H1 (cell line): ENCODE results near the gene THAP5. TPM values are rescaled to one million over a fixed set of nuclear protein-coding genes. Genes with fewer than 3 reads are reported as not detected.

Experiments
- CTCF ChIA-PET: fragments of 300-600 bp; sonication (Branson Sonifier 250); formaldehyde crosslinking; loops from one replicate; lab custom pipeline; 2021; ENCODE audit not compliant: partially characterized antibody; lab: Charles Lee
- POLR2A ChIA-PET: fragments of 300-600 bp; sonication (Branson Sonifier 250); formaldehyde crosslinking; loops from one replicate; lab custom pipeline; 2021; ENCODE audit warnings: inconsistent platforms; ENCODE audit not compliant: partially characterized antibody; lab: Charles Lee
- DNase-seq, 2 experiments: peaks; one replicate each; pipeline versions ENCODE4 v3.0.0 to v3.0.0-alpha.2; 2010 to 2022; ENCODE audit warnings: low spot score in 2 of 2, low read depth in 1 of 2, mixed read lengths in 1 of 2
- FAIRE-seq: peaks from 2 replicates; lab custom pipeline; 2011; peaks lifted over from hg19 to GRCh38; lab: Jason Lieb, UNC
- H2AFZ ChIP-seq: 2 replicates; pipeline ENCODE4 v1.8.1; 2012; ENCODE audit warnings: low read length, inconsistent platforms
- H2AK5ac ChIP-seq: 2 replicates; pipeline ENCODE4 v1.6.1; 2013; ENCODE audit warnings: low read depth, low read length
- H2BK120ac ChIP-seq: replicated peaks from 2 replicates; pipeline ENCODE3; 2013; ENCODE audit warnings: low read depth, low read length, inconsistent platforms
- H2BK12ac ChIP-seq: 2 replicates; pipeline ENCODE4 v1.6.1; 2013; ENCODE audit warnings: low read depth, low read length
- H2BK15ac ChIP-seq: 2 replicates; pipeline ENCODE4 v1.6.1; 2013; ENCODE audit warnings: low read length
- H2BK20ac ChIP-seq: 2 replicates; pipeline ENCODE4 v1.6.1; 2013; ENCODE audit warnings: low read length
- H2BK5ac ChIP-seq: 2 replicates; pipeline ENCODE4 v1.6.1; 2013; ENCODE audit warnings: low read depth, low read length
- H3K14ac ChIP-seq: 2 replicates; pipeline ENCODE4 v1.6.1; 2013; ENCODE audit warnings: inconsistent platforms; ENCODE audit not compliant: insufficient read length
- H3K18ac ChIP-seq: 2 replicates; pipeline ENCODE4 v1.6.1; 2013; ENCODE audit warnings: low read length; ENCODE audit errors: extremely low read depth
- H3K23ac ChIP-seq: 2 replicates; pipeline ENCODE4 v1.6.1; 2013; ENCODE audit warnings: inconsistent platforms; ENCODE audit not compliant: insufficient read length
- H3K23me2 ChIP-seq: 2 replicates; pipeline ENCODE4 v1.6.1; 2013; ENCODE audit warnings: low read depth, low read length
- H3K27ac ChIP-seq: 2 replicates; pipeline ENCODE4 v1.6.1; 2011; ENCODE audit warnings: low read depth, low read length, inconsistent platforms
- H3K27me3 ChIP-seq, 4 experiments: replicated peaks in 1 of 4; 1 replicate in 1 of 4; 2 replicates in 3 of 4; pipeline versions ENCODE4 v1.6.1 to v1.8.1; 2011 to 2013; ENCODE audit warnings: low read length in 3 of 4, mild to moderate bottlenecking in 3 of 4, inconsistent platforms in 2 of 4, mixed read lengths in 2 of 4, moderate library complexity in 1 of 4; ENCODE audit not compliant: control insufficient read depth in 3 of 4, insufficient read depth in 3 of 4; ENCODE audit errors: extremely low read depth in 1 of 4
- H3K36me3 ChIP-seq, 4 experiments: 2 replicates each; pipeline versions ENCODE4 v1.6.1 to v1.8.1; 2011 to 2013; ENCODE audit warnings: mild to moderate bottlenecking in 4 of 4, low read length in 3 of 4, moderate library complexity in 2 of 4, control low read depth in 1 of 4, inconsistent platforms in 1 of 4; ENCODE audit not compliant: insufficient read depth in 4 of 4, control insufficient read depth in 2 of 4
- H3K4ac ChIP-seq: replicated peaks from 2 replicates; pipeline ENCODE3; 2013; ENCODE audit warnings: low read length, low read depth, mixed read lengths, inconsistent platforms; ENCODE audit not compliant: insufficient read length
- H3K4me1 ChIP-seq, 4 experiments: replicated peaks in 1 of 4; 1 replicate in 1 of 4; 2 replicates in 3 of 4; pipeline versions ENCODE4 v1.6.1 to v1.8.1; 2011 to 2013; ENCODE audit warnings: low read length in 3 of 4, inconsistent platforms in 2 of 4, mixed read lengths in 1 of 4; ENCODE audit not compliant: insufficient read depth in 4 of 4, control insufficient read depth in 3 of 4
- H3K4me2 ChIP-seq, 2 experiments: 2 replicates each; pipeline versions ENCODE4 v1.6.1 to v1.8.1; 2011 to 2013; ENCODE audit warnings: low read depth in 2 of 2, low read length in 2 of 2, control low read depth in 1 of 2, inconsistent platforms in 1 of 2, mild to moderate bottlenecking in 1 of 2; ENCODE audit not compliant: insufficient read depth in 1 of 2
- H3K4me3 ChIP-seq, 4 experiments: fragments of 200-600, 300-600 bp in 1 of 4; sonication (generic), shearing (Covaris generic), sonication (Bioruptor Twin) in 1 of 4; 2 replicates each; pipeline versions ENCODE4 v1.5.1 to v1.8.1; 2011 to 2016; ENCODE audit warnings: low read length in 4 of 4, low read depth in 3 of 4, control low read depth in 2 of 4, inconsistent platforms in 2 of 4, mild to moderate bottlenecking in 2 of 4, mixed read lengths in 1 of 4, moderate library complexity in 1 of 4; ENCODE audit not compliant: insufficient read depth in 2 of 4; ENCODE audit errors: extremely low read depth in 1 of 4
- H3K56ac ChIP-seq: replicated peaks from 2 replicates; pipeline ENCODE3; 2013; ENCODE audit warnings: low read depth, mild to moderate bottlenecking, mixed read lengths, low read length, inconsistent platforms; ENCODE audit not compliant: insufficient read length
- H3K79me1 ChIP-seq: 2 replicates; pipeline ENCODE4 v1.6.1; 2013; ENCODE audit warnings: low read depth, low read length, control low read depth
- H3K79me2 ChIP-seq, 2 experiments: 2 replicates each; pipeline versions ENCODE4 v1.6.1 to v1.8.1; 2012 to 2013; ENCODE audit warnings: low read length in 2 of 2, mild to moderate bottlenecking in 2 of 2, inconsistent platforms in 1 of 2; ENCODE audit not compliant: insufficient read depth in 2 of 2, control insufficient read depth in 1 of 2
- H3K9ac ChIP-seq, 4 experiments: replicated peaks in 1 of 4; 1 replicate in 1 of 4; 2 replicates in 3 of 4; pipeline versions ENCODE4 v1.6.1 to v1.8.1; 2011 to 2013; ENCODE audit warnings: low read depth in 3 of 4, low read length in 3 of 4, control low read depth in 2 of 4, mild to moderate bottlenecking in 2 of 4, moderate library complexity in 2 of 4, inconsistent platforms in 1 of 4; ENCODE audit errors: extremely low read depth in 1 of 4
- H3K9me3 ChIP-seq, 2 experiments: 2 replicates each; pipeline versions ENCODE4 v1.6.1 to v1.8.1; 2012 to 2013; ENCODE audit warnings: mild to moderate bottlenecking in 2 of 2, moderate library complexity in 2 of 2, control low read depth in 1 of 2, inconsistent platforms in 1 of 2, low read depth in 1 of 2, low read length in 1 of 2, mixed read lengths in 1 of 2; ENCODE audit not compliant: insufficient read depth in 2 of 2
- H4K20me1 ChIP-seq, 2 experiments: replicated peaks in 1 of 2; 2 replicates each; pipeline versions ENCODE3 to v1.8.1; 2011 to 2013; ENCODE audit warnings: inconsistent platforms in 2 of 2, low read length in 2 of 2, mild to moderate bottlenecking in 1 of 2; ENCODE audit not compliant: insufficient read depth in 2 of 2, control insufficient read depth in 1 of 2
- H4K5ac ChIP-seq: 2 replicates; pipeline ENCODE4 v1.6.1; 2013; ENCODE audit warnings: low read length, low read depth, mixed read lengths, inconsistent platforms; ENCODE audit not compliant: insufficient read length
- H4K8ac ChIP-seq: 2 replicates; pipeline ENCODE4 v1.8.0; 2013; ENCODE audit warnings: mild to moderate bottlenecking, moderate library complexity, low read length, inconsistent platforms; ENCODE audit not compliant: insufficient read depth; ENCODE audit errors: extremely low read depth
- H4K91ac ChIP-seq: replicated peaks from 2 replicates; pipeline ENCODE3; 2013; ENCODE audit warnings: low read length, mixed read lengths, inconsistent platforms; ENCODE audit not compliant: insufficient read length
- CBX5 ChIP-seq: fragments of 300-800, 300-1000 bp; sonication (generic); IDR thresholded peaks from 2 replicates; pipeline ENCODE4 v1.7.1; 2016; ENCODE audit warnings: antibody characterized with exemption, low read length, low read depth
- CBX8 ChIP-seq: fragments of 300-800, 300-1000 bp; sonication (generic); IDR thresholded peaks from 2 replicates; pipeline ENCODE4 v1.7.1; 2016; ENCODE audit warnings: low read depth, low read length, borderline replicate concordance
- EGR1 ChIP-seq: IDR thresholded peaks from 2 replicates; pipeline ENCODE4 v1.6.1; 2011; ENCODE audit warnings: low read depth, low read length, borderline replicate concordance
- POLR2AphosphoS5 ChIP-seq: IDR thresholded peaks from 2 replicates; pipeline ENCODE4 v1.6.1; 2011; ENCODE audit warnings: low read depth, low read length
- RBBP5 ChIP-seq: IDR thresholded peaks from 2 replicates; pipeline ENCODE4 v1.7.1; 2012; ENCODE audit warnings: low read depth, mild to moderate bottlenecking, inconsistent platforms, low read length, moderate library complexity, borderline replicate concordance
- SP2 ChIP-seq: IDR thresholded peaks from 2 replicates; pipeline ENCODE4 v1.6.1; 2012; ENCODE audit warnings: mild to moderate bottlenecking, low read length, inconsistent platforms
- SP4 ChIP-seq: IDR thresholded peaks from 2 replicates; pipeline ENCODE4 v1.6.1; 2012; ENCODE audit warnings: low read length, inconsistent platforms
- SUZ12 ChIP-seq: fragments of 200-600 bp; sonication (generic); IDR thresholded peaks from 2 replicates; pipeline ENCODE4 v1.6.1; 2012; ENCODE audit warnings: mild to moderate bottlenecking, inconsistent platforms, low read length, moderate library complexity, mixed read lengths
- WGBS, 2 experiments: shearing (Covaris generic) in 1 of 2; methylation state at CpG; one replicate each; pipeline versions ENCODE4 v1.1.6 to v1.1.7; 2013 to 2015; ENCODE audit warnings: low lambda C conversion rate in 2 of 2, mixed read lengths in 2 of 2, inconsistent platforms in 1 of 2, low coverage in 1 of 2, missing lambda C conversion rate in 1 of 2; ENCODE audit not compliant: insufficient replicate concordance in 2 of 2, insufficient coverage in 1 of 2, insufficient read length in 1 of 2; ENCODE audit errors: extremely low coverage in 1 of 2, missing lambda C conversion rate in 1 of 2; 5-methylcytosine and 5-hydroxymethylcytosine counted together
- polyA plus RNA-seq, 7 experiments: library from polyadenylated mRNA; depleted of rRNA in 3 of 7; stranded (reverse) in 5 of 7; unstranded in 2 of 7; fragments of >200 nt in 5 of 7; fragments of 200-250 nt in 2 of 7; gene quantifications; 1 replicate in 5 of 7; 2 replicates in 1 of 7; 4 replicates in 1 of 7; pipeline versions ENCODE4 v1.2.1 to v1.2.3, GENCODE V29; 2011 to 2013; ENCODE audit warnings: missing spikeins in 2 of 7, mixed read lengths in 2 of 7
- total RNA-seq: library from RNA; stranded (reverse); fragmentation: NEBNext Ultra II Directional; extraction: Animal tissue kit (Norgen Biotek cat#: 25700); gene quantifications from 2 replicates; pipeline ENCODE4 v1.2.1, GENCODE V29; 2021

Gene THAP5
- total and polyA plus RNA-seq, 2 of the 8 experiments (the other 6 are each of a cell fraction or from before 2014, with no cell fraction given) = 3.9 to 24.2 TPM

GRCh38 chr7:108589874-108590273 lies 20.4 kb upstream of the THAP5 start:
- Histone ChIP-seq H3K79me1 (no peaks in the 10 kb centered on the region), H3K4me1 (peaks cover 0 to 8% (median 3%) of the 10 kb centered on the region in 4 experiments; a peak in 4 of 7 replicates), H3K36me3 (no peaks in the 10 kb centered on the region), H3K4ac (no peak overlapping the region), H3K27me3 (no peaks in the 10 kb centered on the region), H3K79me2 (no peaks in the 10 kb centered on the region), H4K20me1 (no peaks in the 10 kb centered on the region), H3K9ac (no peak overlapping the region), H3K23ac (no peak overlapping the region), H2AK5ac (no peak overlapping the region), H4K91ac (no peak overlapping the region), H2AFZ (no peak overlapping the region), H3K23me2 (no peaks in the 10 kb centered on the region), H4K5ac (no peak overlapping the region), H3K14ac (no peak overlapping the region), H2BK20ac (no peak overlapping the region), H2BK120ac (no peak overlapping the region), H2BK12ac (no peak overlapping the region), H3K56ac (no peak overlapping the region), H2BK5ac (no peak overlapping the region), H3K18ac (no peak overlapping the region), H2BK15ac (no peak overlapping the region; the same call in 1 of the 2 replicates), H4K8ac (no peak overlapping the region), H3K4me2 (no peak overlapping the region), H3K9me3 (no peaks in the 10 kb centered on the region), H3K27ac (no peak overlapping the region), H3K4me3 (no peak overlapping the region)
- no peak for TF ChIP-seq CBX8
- TF ChIP-seq SP2 = no peak
- TF ChIP-seq SP4 = no peak
- TF ChIP-seq EGR1 = no peak
- no peak for TF ChIP-seq POLR2AphosphoS5
- no peak for TF ChIP-seq RBBP5
- TF ChIP-seq CBX5 = no peak
- no peak for TF ChIP-seq SUZ12
- POLR2A ChIA-PET = interaction anchor here (1.7 kb wide), 1 partner anchor 8 kb away, joined by 6 read pairs; no protein-coding TSS in a partner anchor
- 91% methylated on average over 1 of the region's 1 CpG; no CpG with 5 or more reads in 1 of the 2 experiments for WGBS, 2 experiments
- DNase-seq (no peak), FAIRE-seq (no peak)
- CTCF ChIA-PET = interaction anchor here (0.5 kb wide), 1 partner anchor 52 kb away, joined by 3 read pairs; no protein-coding TSS in a partner anchor
